ENCODE data around the gene PNKD.
"Not testable (repeated sequence)": the region's sequence is repeated elsewhere in the genome, so short reads cannot be mapped to it uniquely, and the experiment has no call there.

The PNKD gene

GRCh38 chr2:218300141-218300540 is 29.8 kb downstream of the PNKD start:
- DNase-seq (ENCODE audit: extremely low read depth, low read depth), result no peak
- H3K4me3 ChIP-seq (replicated peaks; ENCODE audit: low read depth, low read length), result no peak overlapping the region
- no peak for TF ChIP-seq CTCF (IDR thresholded peaks at IDR 0.05; ENCODE audit: low read depth, low read length, missing control alignments)

GRCh38 chr2:218301176-218301819 is 31.0 kb downstream of the PNKD start:
- TF ChIP-seq CTCF (IDR thresholded peaks at IDR 0.05; ENCODE audit: low read depth, low read length, missing control alignments), result peak; percentile 94
- H3K4me3 ChIP-seq (replicated peaks; ENCODE audit: low read depth, low read length), result no peak overlapping the region
- DNase-seq (ENCODE audit: extremely low read depth, low read depth), result peak; percentile 77

DNA sequence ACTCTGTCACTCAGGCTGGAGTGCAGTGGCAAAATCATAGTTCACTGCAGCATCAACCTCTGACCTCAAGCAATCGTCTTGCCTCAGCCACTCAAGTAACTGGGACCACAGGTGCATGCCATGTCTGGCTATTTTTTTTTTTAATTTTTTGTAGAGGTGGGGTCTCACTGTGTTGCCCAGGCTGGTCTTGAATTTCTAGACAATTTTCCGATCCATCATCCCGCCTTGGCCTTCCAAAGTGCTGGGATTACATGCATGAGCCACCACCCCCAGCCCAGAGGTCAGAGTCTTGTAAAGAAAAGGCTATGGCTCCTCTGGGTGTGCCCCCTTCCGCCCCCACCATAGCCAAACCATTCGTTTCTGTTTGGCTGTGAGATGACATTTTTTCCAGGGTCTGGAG is 35.1 kb downstream of the PNKD start:
- no peak overlapping the region for H3K4me3 ChIP-seq (replicated peaks; ENCODE audit: low read depth, low read length)
- DNase-seq (ENCODE audit: extremely low read depth, low read depth), result no peak
- TF ChIP-seq CTCF (IDR thresholded peaks at IDR 0.05; ENCODE audit: low read depth, low read length, missing control alignments), result no peak

- no peak for TF ChIP-seq CTCF (IDR thresholded peaks at IDR 0.05; ENCODE audit: low read depth, low read length, missing control alignments)
- DNase-seq (ENCODE audit: extremely low read depth, low read depth), result no peak
- H3K4me3 ChIP-seq (replicated peaks; ENCODE audit: low read depth, low read length), result no peak overlapping the region
These were observed 36.0 kb downstream of the PNKD start for GRCh38 chr2:218306184-218306920.

DNA sequence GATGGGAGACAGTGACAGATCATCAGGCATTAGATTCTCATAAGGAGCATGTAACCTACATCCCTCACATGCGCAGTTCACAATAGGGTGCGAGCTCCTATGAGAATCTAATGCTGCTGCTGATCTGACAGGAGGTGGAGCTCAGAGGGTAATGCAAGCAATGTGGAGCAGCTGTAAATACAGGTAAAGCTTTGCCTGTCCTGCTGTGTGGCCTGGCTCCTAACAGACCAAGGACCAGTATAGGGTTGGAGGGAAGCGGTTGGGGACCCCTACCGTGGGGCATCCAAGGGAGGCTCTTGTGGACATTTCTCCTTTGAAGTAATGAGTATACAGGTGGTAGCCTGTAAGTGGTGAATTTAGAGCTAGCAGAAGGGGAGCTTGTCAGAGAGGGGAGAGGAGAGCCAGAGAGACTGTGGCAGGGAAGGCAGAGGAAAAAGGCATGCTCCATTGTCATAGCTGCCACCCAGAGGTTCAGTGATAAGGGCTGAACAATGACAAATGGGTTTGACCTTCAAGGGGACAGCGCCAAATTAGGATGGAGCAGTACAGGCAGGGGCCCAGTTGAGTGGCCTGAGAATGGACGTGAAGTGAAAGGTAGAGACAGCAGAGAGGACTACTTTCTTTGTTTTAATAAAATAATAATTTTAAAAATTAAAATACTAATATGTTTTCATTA is 37.2 kb downstream of the PNKD start:
- no peak for DNase-seq (ENCODE audit: extremely low read depth, low read depth)
- H3K4me3 ChIP-seq (replicated peaks; ENCODE audit: low read depth, low read length), result no peak overlapping the region
- no peak for TF ChIP-seq CTCF (IDR thresholded peaks at IDR 0.05; ENCODE audit: low read depth, low read length, missing control alignments)

GRCh38 chr2:218310853-218311540 is 40.7 kb downstream of the PNKD start:
- DNase-seq (ENCODE audit: extremely low read depth, low read depth), result no peak
- no peak for TF ChIP-seq CTCF (IDR thresholded peaks at IDR 0.05; ENCODE audit: low read depth, low read length, missing control alignments)

GRCh38 chr2:218311541-218312266 is 41.4 kb downstream of the PNKD start:
- not testable (repeated sequence) for DNase-seq (ENCODE audit: extremely low read depth, low read depth); H3K4me3 ChIP-seq (replicated peaks; ENCODE audit: low read depth, low read length)

More at GRCh38 chr2:218310853-218311540, 40.7 kb downstream of the PNKD start:
- H3K4me3 ChIP-seq (replicated peaks; ENCODE audit: low read depth, low read length), result no peak overlapping the region
